Measurements from ENCODE around the gene ALB. TPM values are rescaled to one million over a fixed set of nuclear protein-coding genes. Genes with fewer than 3 reads are reported as not detected.

The ALB gene
- total RNA-seq, 4 donors from 2014 or later: 84.5 TPM; not detected in 3

- Histone ChIP-seq H3K27ac (no peak overlapping the region), H3K36me3 (no peaks in the 10 kb centered on the region), H3K27me3 (no peaks in the 10 kb centered on the region), H3K4me3 (no peak overlapping the region), H3K4me1 (no peaks in the 10 kb centered on the region), H3K9me3 (no peaks in the 10 kb centered on the region)
- WGBS: 45% methylated on average over 2 of the region's 2 CpGs
- TF ChIP-seq EP300 (IDR thresholded peaks at IDR 0.05) (no peak), POLR2AphosphoS5 (IDR thresholded peaks at IDR 0.05) (no peak), CTCF (IDR thresholded peaks at IDR 0.05) (no peak)
- DNase-seq (ENCODE audit: low spot score in 2 of 2): no peak
Measured at GRCh38 chr4:73429826-73430587, 25.9 kb downstream of the ALB start.

- no peak overlapping the region for H3K4me3 ChIP-seq
- H3K4me1 ChIP-seq: no peaks in the 10 kb centered on the region
- H3K9me3 ChIP-seq: no peaks in the 10 kb centered on the region
- no peak for DNase-seq (ENCODE audit: low spot score in 2 of 2)
- H3K36me3 ChIP-seq: no peaks in the 10 kb centered on the region
- 75% methylated on average over 1 of the region's 1 CpG for WGBS
- no peak overlapping the region for H3K27ac ChIP-seq
- no peaks in the 10 kb centered on the region for H3K27me3 ChIP-seq
- no peak for TF ChIP-seq CTCF (IDR thresholded peaks at IDR 0.05)
- no peak for TF ChIP-seq POLR2A (IDR thresholded peaks at IDR 0.05)
- no peak for TF ChIP-seq EP300 (IDR thresholded peaks at IDR 0.05)
- TF ChIP-seq POLR2AphosphoS5 (IDR thresholded peaks at IDR 0.05): no peak
Measured at GRCh38 chr4:73431813-73432168, 27.7 kb downstream of the ALB start.

- H3K36me3 ChIP-seq: no peaks in the 10 kb centered on the region
- WGBS: 80% methylated on average over 5 of the region's 5 CpGs
- DNase-seq (ENCODE audit: low spot score in 2 of 2): no peak
- no peaks in the 10 kb centered on the region for H3K9me3 ChIP-seq
- H3K27me3 ChIP-seq: no peaks in the 10 kb centered on the region
- no peak overlapping the region for H3K4me3 ChIP-seq
- TF ChIP-seq EP300 (IDR thresholded peaks at IDR 0.05) (no peak), POLR2A (IDR thresholded peaks at IDR 0.05) (no peak), CTCF (IDR thresholded peaks at IDR 0.05) (no peak), POLR2AphosphoS5 (IDR thresholded peaks at IDR 0.05) (no peak)
- no peaks in the 10 kb centered on the region for H3K4me1 ChIP-seq
- H3K27ac ChIP-seq: no peak overlapping the region
Measured at GRCh38 chr4:73432169-73433000, 28.3 kb downstream of the ALB start.

- Histone ChIP-seq H3K27me3 (no peaks in the 10 kb centered on the region), H3K4me3 (no peak overlapping the region), H3K27ac (no peak overlapping the region), H3K9me3 (no peaks in the 10 kb centered on the region), H3K4me1 (no peaks in the 10 kb centered on the region), H3K36me3 (no peaks in the 10 kb centered on the region)
- no peak for DNase-seq (ENCODE audit: low spot score in 2 of 2)
- 80% methylated on average over 2 of the region's 2 CpGs for WGBS
- no peak for TF ChIP-seq EP300 (IDR thresholded peaks at IDR 0.05)
Measured at GRCh38 chr4:73433140-73433539, 29.1 kb downstream of the ALB start.

GRCh38 chr4:73434311-73434710 is 30.2 kb downstream of the ALB start:
- no peak overlapping the region for H3K27ac ChIP-seq
- no peaks in the 10 kb centered on the region for H3K4me1 ChIP-seq
- no peaks in the 10 kb centered on the region for H3K9me3 ChIP-seq
- TF ChIP-seq EP300 (IDR thresholded peaks at IDR 0.05) (no peak), CTCF (IDR thresholded peaks at IDR 0.05) (peak in 1 of 2 donors; percentile 22)
- WGBS: 40% methylated on average over 3 of the region's 3 CpGs
- no peak overlapping the region for H3K4me3 ChIP-seq
- no peak for DNase-seq (ENCODE audit: low spot score in 2 of 2)
- H3K27me3 ChIP-seq: no peaks in the 10 kb centered on the region
- no peaks in the 10 kb centered on the region for H3K36me3 ChIP-seq
